HEK293 (cell line): ENCODE measurements around the gene SH3BP5.

Experiments used
- OVOL3 ChIP-seq: fragments of 450-650 bp; formaldehyde crosslinking; IDR thresholded peaks from 2 replicates; pipeline ENCODE4 v1.5.1; 2016; ENCODE audit warnings: missing biosample characterization, missing genetic modification characterization
- SALL2 ChIP-seq: fragments of 450-650 bp; formaldehyde crosslinking; IDR thresholded peaks from 2 replicates; pipeline ENCODE4 v1.5.0; 2017; ENCODE audit warnings: missing biosample characterization, mild to moderate bottlenecking, missing genetic modification characterization, borderline replicate concordance
- SETDB1 ChIP-seq: IDR thresholded peaks from one replicate; pipeline ENCODE4 v1.6.1; 2017; ENCODE audit warnings: mild to moderate bottlenecking, low read length, moderate library complexity, mixed read lengths; ENCODE audit not compliant: insufficient read length
- ZNF175 ChIP-seq: fragments of 450-650 bp; formaldehyde crosslinking; IDR thresholded peaks from 2 replicates; pipeline ENCODE4 v1.5.1; 2016; ENCODE audit warnings: missing biosample characterization, missing genetic modification characterization
- ZNF521 ChIP-seq: fragments of 450-650 bp; formaldehyde crosslinking; IDR thresholded peaks from 2 replicates; pipeline ENCODE4 v1.5.1; 2017; ENCODE audit warnings: missing biosample characterization, mild to moderate bottlenecking, missing genetic modification characterization
- ZNF660 ChIP-seq: fragments of 450-650 bp; IDR thresholded peaks from 2 replicates; pipeline ENCODE4 v1.5.1; 2018; ENCODE audit warnings: missing biosample characterization, mild to moderate bottlenecking, missing genetic modification characterization
- ZNF768 ChIP-seq: fragments of 450-650 bp; formaldehyde crosslinking; IDR thresholded peaks from 2 replicates; pipeline ENCODE4 v1.5.1; 2018; ENCODE audit warnings: missing biosample characterization, mild to moderate bottlenecking, missing genetic modification characterization
- TF ChIP-seq, protein P1 (sequence below): fragments of 450-650 bp; formaldehyde crosslinking; IDR thresholded peaks from 2 replicates; pipeline ENCODE4 v1.5.1; 2017; ENCODE audit warnings: missing biosample characterization, missing genetic modification characterization
- TF ChIP-seq, protein P2 (sequence below): fragments of 450-650 bp; formaldehyde crosslinking; IDR thresholded peaks from 2 replicates; pipeline ENCODE4 v1.5.1; 2016; ENCODE audit warnings: missing biosample characterization, missing genetic modification characterization
- TF ChIP-seq, protein P3 (sequence below): fragments of 450-650 bp; formaldehyde crosslinking; IDR thresholded peaks from 2 replicates; pipeline ENCODE4 v1.5.1; 2016; ENCODE audit warnings: missing biosample characterization, missing genetic modification characterization
- TF ChIP-seq, protein P4 (sequence below): fragments of 450-650 bp; formaldehyde crosslinking; IDR thresholded peaks from 2 replicates; pipeline ENCODE4 v1.5.1; 2016; ENCODE audit warnings: missing biosample characterization, missing genetic modification characterization
- TF ChIP-seq, protein P5 (sequence below): fragments of 450-650 bp; formaldehyde crosslinking; IDR thresholded peaks from 2 replicates; pipeline ENCODE4 v1.5.1; 2017; ENCODE audit warnings: missing biosample characterization, missing genetic modification characterization
- TF ChIP-seq, protein P6 (sequence below): fragments of 450-650 bp; formaldehyde crosslinking; IDR thresholded peaks from 2 replicates; pipeline ENCODE4 v1.5.1; 2016; ENCODE audit warnings: missing biosample characterization, missing genetic modification characterization
- TF ChIP-seq, protein P7 (sequence below): fragments of 450-650 bp; formaldehyde crosslinking; IDR thresholded peaks from 2 replicates; pipeline ENCODE4 v1.5.1; 2016; ENCODE audit warnings: missing biosample characterization, missing genetic modification characterization, low read depth

DNA sequence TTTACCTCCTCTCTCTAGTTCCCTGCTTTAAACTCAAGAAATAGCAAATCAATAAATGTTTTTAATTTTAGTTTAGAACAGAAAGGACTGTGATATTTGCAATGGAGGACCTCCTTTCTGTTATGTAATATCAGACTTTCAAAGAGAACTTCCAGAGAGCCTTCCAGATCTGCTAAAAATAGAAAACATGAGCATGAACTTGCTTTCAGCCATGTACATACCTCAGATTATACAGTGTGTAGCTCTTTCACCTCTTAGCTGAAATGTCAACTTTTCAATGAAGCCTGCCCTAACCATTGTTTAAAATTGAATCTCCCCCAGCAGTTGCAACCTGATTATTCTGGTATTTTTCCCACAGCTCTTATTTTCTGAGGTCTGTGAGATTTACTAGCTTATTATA is 113.7 kb downstream of the SH3BP5 start:
- no peak for TF ChIP-seq ZNF521 (tag by site-specific recombination)
- TF ChIP-seq, protein P1, sequence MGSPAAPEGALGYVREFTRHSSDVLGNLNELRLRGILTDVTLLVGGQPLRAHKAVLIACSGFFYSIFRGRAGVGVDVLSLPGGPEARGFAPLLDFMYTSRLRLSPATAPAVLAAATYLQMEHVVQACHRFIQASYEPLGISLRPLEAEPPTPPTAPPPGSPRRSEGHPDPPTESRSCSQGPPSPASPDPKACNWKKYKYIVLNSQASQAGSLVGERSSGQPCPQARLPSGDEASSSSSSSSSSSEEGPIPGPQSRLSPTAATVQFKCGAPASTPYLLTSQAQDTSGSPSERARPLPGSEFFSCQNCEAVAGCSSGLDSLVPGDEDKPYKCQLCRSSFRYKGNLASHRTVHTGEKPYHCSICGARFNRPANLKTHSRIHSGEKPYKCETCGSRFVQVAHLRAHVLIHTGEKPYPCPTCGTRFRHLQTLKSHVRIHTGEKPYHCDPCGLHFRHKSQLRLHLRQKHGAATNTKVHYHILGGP (tag by site-specific recombination) = no peak
- no peak for TF ChIP-seq SETDB1
- TF ChIP-seq, protein P2, sequence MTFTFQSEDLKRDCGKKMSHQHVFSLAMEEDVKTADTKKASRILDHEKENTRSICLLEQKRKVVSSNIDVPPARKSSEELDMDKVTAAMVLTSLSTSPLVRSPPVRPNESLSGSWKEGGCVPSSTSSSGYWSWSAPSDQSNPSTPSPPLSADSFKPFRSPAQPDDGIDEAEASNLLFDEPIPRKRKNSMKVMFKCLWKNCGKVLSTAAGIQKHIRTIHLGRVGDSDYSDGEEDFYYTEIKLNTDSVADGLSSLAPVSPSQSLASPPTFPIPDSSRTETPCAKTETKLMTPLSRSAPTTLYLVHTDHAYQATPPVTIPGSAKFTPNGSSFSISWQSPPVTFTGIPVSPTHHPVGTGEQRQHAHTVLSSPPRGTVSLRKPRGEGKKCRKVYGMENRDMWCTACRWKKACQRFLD (tag by site-specific recombination) = no peak
- TF ChIP-seq ZNF768 (tag by site-specific recombination) = no peak
- no peak for TF ChIP-seq SALL2 (tag by site-specific recombination)
- TF ChIP-seq, protein P3, sequence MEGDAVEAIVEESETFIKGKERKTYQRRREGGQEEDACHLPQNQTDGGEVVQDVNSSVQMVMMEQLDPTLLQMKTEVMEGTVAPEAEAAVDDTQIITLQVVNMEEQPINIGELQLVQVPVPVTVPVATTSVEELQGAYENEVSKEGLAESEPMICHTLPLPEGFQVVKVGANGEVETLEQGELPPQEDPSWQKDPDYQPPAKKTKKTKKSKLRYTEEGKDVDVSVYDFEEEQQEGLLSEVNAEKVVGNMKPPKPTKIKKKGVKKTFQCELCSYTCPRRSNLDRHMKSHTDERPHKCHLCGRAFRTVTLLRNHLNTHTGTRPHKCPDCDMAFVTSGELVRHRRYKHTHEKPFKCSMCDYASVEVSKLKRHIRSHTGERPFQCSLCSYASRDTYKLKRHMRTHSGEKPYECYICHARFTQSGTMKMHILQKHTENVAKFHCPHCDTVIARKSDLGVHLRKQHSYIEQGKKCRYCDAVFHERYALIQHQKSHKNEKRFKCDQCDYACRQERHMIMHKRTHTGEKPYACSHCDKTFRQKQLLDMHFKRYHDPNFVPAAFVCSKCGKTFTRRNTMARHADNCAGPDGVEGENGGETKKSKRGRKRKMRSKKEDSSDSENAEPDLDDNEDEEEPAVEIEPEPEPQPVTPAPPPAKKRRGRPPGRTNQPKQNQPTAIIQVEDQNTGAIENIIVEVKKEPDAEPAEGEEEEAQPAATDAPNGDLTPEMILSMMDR = no peak
- TF ChIP-seq, protein P4, sequence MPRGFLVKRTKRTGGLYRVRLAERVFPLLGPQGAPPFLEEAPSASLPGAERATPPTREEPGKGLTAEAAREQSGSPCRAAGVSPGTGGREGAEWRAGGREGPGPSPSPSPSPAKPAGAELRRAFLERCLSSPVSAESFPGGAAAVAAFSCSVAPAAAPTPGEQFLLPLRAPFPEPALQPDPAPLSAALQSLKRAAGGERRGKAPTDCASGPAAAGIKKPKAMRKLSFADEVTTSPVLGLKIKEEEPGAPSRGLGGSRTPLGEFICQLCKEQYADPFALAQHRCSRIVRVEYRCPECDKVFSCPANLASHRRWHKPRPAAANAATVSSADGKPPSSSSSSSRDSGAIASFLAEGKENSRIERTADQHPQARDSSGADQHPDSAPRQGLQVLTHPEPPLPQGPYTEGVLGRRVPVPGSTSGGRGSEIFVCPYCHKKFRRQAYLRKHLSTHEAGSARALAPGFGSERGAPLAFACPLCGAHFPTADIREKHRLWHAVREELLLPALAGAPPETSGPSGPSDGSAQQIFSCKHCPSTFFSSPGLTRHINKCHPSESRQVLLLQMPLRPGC (tag by site-specific recombination) = no peak
- TF ChIP-seq ZNF175 (tag by site-specific recombination) = no peak
- TF ChIP-seq, protein P5, sequence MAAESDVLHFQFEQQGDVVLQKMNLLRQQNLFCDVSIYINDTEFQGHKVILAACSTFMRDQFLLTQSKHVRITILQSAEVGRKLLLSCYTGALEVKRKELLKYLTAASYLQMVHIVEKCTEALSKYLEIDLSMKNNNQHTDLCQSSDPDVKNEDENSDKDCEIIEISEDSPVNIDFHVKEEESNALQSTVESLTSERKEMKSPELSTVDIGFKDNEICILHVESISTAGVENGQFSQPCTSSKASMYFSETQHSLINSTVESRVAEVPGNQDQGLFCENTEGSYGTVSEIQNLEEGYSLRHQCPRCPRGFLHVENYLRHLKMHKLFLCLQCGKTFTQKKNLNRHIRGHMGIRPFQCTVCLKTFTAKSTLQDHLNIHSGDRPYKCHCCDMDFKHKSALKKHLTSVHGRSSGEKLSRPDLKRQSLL (tag by site-specific recombination) = no peak
- no peak for TF ChIP-seq OVOL3 (tag by site-specific recombination)
- TF ChIP-seq, protein P6, sequence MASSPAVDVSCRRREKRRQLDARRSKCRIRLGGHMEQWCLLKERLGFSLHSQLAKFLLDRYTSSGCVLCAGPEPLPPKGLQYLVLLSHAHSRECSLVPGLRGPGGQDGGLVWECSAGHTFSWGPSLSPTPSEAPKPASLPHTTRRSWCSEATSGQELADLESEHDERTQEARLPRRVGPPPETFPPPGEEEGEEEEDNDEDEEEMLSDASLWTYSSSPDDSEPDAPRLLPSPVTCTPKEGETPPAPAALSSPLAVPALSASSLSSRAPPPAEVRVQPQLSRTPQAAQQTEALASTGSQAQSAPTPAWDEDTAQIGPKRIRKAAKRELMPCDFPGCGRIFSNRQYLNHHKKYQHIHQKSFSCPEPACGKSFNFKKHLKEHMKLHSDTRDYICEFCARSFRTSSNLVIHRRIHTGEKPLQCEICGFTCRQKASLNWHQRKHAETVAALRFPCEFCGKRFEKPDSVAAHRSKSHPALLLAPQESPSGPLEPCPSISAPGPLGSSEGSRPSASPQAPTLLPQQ (tag by site-specific recombination) = no peak
- TF ChIP-seq, protein P7, sequence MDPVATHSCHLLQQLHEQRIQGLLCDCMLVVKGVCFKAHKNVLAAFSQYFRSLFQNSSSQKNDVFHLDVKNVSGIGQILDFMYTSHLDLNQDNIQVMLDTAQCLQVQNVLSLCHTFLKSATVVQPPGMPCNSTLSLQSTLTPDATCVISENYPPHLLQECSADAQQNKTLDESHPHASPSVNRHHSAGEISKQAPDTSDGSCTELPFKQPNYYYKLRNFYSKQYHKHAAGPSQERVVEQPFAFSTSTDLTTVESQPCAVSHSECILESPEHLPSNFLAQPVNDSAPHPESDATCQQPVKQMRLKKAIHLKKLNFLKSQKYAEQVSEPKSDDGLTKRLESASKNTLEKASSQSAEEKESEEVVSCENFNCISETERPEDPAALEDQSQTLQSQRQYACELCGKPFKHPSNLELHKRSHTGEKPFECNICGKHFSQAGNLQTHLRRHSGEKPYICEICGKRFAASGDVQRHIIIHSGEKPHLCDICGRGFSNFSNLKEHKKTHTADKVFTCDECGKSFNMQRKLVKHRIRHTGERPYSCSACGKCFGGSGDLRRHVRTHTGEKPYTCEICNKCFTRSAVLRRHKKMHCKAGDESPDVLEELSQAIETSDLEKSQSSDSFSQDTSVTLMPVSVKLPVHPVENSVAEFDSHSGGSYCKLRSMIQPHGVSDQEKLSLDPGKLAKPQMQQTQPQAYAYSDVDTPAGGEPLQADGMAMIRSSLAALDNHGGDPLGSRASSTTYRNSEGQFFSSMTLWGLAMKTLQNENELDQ (tag by site-specific recombination) = no peak
- no peak for TF ChIP-seq ZNF660 (tag by site-specific recombination)
